NCI-H69 (cell line): ENCODE results near the gene IL3.

ENCODE experiments used
- DNase-seq: peaks from one replicate; lab custom pipeline; 2025; lab: John Stamatoyannopoulos, UW

The IL3 gene

DNA sequence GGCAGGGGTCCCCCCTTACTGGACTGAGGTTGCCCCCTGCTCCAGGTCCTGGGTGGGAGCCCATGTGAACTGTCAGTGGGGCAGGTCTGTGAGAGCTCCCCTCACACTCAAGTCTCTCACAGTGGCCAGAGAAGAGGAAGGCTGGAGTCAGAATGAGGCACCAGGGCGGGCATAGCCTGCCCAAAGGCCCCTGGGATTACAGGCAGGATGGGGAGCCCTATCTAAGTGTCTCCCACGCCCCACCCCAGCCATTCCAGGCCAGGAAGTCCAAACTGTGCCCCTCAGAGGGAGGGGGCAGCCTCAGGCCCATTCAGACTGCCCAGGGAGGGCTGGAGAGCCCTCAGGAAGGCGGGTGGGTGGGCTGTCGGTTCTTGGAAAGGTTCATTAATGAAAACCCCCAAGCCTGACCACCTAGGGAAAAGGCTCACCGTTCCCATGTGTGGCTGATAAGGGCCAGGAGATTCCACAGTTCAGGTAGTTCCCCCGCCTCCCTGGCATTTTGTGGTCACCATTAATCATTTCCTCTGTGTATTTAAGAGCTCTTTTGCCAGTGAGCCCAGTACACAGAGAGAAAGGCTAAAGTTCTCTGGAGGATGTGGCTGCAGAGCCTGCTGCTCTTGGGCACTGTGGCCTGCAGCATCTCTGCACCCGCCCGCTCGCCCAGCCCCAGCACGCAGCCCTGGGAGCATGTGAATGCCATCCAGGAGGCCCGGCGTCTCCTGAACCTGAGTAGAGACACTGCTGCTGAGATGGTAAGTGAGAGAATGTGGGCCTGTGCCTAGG is 13.0 kb downstream of the IL3 start, which contains the start of gene CSF2:
CSF2 (plus strand) TSS at position 559 of the 783 bp plus-strand sequence; CDS start at position 594, 35 bp downstream.
- peak; percentile 10 for DNase-seq

DNA sequence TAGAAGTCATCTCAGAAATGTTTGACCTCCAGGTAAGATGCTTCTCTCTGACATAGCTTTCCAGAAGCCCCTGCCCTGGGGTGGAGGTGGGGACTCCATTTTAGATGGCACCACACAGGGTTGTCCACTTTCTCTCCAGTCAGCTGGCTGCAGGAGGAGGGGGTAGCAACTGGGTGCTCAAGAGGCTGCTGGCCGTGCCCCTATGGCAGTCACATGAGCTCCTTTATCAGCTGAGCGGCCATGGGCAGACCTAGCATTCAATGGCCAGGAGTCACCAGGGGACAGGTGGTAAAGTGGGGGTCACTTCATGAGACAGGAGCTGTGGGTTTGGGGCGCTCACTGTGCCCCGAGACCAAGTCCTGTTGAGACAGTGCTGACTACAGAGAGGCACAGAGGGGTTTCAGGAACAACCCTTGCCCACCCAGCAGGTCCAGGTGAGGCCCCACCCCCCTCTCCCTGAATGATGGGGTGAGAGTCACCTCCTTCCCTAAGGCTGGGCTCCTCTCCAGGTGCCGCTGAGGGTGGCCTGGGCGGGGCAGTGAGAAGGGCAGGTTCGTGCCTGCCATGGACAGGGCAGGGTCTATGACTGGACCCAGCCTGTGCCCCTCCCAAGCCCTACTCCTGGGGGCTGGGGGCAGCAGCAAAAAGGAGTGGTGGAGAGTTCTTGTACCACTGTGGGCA is 13.8 kb downstream of the IL3 start:
- DNase-seq = no peak

DNA sequence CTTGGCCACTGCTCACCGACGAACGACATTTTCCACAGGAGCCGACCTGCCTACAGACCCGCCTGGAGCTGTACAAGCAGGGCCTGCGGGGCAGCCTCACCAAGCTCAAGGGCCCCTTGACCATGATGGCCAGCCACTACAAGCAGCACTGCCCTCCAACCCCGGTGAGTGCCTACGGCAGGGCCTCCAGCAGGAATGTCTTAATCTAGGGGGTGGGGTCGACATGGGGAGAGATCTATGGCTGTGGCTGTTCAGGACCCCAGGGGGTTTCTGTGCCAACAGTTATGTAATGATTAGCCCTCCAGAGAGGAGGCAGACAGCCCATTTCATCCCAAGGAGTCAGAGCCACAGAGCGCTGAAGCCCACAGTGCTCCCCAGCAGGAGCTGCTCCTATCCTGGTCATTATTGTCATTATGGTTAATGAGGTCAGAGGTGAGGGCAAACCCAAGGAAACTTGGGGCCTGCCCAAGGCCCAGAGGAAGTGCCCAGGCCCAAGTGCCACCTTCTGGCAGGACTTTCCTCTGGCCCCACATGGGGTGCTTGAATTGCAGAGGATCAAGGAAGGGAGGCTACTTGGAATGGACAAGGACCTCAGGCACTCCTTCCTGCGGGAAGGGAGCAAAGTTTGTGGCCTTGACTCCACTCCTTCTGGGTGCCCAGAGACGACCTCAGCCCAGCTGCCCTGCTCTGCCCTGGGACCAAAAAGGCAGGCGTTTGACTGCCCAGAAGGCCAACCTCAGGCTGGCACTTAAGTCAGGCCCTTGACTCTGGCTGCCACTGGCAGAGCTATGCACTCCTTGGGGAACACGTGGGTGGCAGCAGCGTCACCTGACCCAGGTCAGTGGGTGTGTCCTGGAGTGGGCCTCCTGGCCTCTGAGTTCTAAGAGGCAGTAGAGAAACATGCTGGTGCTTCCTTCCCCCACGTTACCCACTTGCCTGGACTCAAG is 14.6 kb downstream of the IL3 start:
- peak; percentile 28 for DNase-seq

DNA sequence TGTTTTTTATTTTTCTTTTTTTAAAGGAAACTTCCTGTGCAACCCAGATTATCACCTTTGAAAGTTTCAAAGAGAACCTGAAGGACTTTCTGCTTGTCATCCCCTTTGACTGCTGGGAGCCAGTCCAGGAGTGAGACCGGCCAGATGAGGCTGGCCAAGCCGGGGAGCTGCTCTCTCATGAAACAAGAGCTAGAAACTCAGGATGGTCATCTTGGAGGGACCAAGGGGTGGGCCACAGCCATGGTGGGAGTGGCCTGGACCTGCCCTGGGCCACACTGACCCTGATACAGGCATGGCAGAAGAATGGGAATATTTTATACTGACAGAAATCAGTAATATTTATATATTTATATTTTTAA is 15.2 kb downstream of the IL3 start:
- DNase-seq = no peak

DNA sequence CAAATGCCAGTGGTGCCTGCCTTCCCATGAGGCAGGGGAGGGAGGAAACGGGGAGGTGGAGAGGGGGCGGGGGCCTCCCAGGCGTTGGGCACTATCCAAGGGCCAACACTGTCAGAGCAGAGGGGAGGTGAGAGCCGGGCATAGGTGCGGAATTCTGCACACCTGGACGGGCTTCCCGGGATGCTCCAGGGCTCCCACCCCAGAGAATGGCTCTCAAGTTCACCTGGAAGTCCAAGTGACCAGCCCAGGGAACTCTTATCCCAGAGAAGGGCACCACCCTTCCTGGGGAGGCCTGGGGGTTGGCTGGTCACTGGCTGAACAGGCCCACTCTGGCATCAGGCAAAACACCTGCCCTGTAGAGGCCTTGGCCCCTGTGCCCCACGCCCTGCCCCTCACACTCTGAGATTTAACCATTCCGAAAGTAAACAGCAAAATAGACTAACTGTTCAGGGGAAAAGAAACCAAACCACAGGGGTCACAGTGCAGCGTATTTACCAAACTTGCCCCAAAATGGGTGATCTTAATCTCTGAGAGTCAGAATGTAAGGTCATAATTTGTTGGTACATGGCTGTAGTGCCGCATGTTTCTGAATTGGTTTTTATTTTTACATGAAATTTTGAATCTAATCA is 15.9 kb downstream of the IL3 start:
- DNase-seq = no peak

DNA sequence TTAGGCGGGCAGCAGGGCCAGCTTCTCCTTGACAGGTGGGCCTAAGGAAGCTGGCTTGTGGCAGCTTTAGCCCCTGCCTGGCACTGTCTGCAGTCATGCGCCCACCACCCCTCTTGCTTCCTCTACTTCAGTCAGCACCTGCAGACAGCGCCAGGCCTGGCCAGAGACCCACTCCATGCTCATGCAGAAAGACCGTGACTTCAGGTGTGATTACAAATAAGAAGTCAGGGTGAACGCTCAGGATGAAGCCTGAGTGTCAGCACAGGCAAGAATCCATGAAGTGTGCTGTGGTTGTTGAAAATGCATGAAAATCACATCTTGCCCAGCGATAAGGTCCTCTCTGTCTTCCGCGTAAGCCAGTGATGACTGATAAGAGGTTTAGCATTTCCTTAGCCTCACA is 16.5 kb downstream of the IL3 start:
- DNase-seq = no peak

DNA sequence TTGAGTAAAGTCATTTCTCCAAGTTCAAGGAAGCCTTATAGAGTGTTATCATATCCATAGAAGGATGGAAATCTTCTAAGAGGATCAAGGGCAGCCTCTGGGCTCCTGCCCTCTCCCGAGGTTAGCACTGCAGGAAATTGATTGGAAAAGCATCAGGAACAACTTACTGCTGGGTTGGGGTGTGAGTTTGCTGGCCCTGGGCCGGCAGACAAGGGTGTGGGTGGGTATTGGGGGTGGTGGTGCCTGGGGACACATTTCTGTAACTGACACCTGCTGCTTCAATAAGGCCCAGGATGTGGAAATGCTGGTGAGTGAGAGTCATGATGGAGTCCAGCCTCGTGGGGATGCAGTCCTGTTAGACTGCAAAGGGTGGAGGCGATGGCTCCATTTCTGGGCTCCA is 18.6 kb downstream of the IL3 start:
- DNase-seq = no peak

DNA sequence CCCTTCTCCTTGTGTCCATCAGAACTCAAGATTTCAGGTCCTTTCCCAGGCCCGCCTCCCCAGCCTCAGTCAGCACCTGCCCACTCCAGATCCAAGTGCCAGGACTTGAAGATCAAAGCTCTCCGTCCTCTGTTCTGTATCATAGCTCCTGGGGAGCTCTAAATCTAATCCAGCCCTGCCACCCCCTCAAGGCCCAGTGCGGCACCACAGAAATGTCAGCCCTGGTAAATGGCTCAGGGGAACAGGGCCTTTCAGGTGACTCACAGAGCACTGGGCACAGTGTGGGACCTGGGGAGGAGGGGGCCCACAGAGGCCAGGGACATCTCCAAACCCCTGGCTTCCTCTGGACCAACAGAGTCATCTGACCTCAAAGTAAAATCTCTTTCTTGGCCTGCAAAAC is 19.2 kb downstream of the IL3 start:
- DNase-seq = no peak

DNA sequence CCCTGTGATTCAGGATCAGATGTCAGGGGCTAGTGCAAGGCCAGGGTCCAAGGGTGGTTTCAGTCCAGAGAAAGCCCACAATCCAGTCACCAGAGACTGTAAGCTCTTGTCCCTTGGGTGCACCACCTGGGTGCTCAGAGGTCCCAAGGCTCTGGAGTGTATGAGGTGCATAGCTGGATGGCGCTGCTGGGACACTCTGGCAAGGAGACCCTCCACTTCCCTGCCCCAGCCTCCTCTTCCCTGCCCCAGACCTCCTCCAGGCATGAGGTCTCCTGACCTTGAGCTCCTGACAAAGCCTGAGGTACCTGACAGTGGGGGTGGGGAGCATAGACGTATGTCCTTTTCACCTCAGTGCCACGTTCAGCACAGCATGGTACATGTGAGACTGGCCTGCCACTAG is 20.1 kb downstream of the IL3 start:
- no peak for DNase-seq

DNA sequence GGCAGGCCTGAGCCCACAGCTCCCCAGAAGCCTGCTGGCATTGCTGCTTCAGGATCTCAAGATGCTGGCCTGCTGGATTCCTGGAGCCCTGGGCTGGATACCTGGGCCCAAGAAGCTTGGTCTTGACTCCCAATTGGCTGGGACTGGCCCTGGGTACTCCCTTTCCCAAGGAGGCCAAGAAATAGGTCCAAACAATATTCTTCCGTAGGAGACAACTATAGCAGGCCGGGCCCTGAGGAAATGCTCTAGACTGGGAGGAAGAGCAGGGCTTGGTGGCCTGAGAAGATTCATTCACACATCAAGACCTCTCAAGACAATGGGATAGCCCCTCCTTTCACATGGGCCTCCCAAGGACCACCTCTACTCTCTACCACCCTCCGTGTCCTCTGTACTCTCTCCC is 21.0 kb downstream of the IL3 start:
- DNase-seq = no peak

DNA sequence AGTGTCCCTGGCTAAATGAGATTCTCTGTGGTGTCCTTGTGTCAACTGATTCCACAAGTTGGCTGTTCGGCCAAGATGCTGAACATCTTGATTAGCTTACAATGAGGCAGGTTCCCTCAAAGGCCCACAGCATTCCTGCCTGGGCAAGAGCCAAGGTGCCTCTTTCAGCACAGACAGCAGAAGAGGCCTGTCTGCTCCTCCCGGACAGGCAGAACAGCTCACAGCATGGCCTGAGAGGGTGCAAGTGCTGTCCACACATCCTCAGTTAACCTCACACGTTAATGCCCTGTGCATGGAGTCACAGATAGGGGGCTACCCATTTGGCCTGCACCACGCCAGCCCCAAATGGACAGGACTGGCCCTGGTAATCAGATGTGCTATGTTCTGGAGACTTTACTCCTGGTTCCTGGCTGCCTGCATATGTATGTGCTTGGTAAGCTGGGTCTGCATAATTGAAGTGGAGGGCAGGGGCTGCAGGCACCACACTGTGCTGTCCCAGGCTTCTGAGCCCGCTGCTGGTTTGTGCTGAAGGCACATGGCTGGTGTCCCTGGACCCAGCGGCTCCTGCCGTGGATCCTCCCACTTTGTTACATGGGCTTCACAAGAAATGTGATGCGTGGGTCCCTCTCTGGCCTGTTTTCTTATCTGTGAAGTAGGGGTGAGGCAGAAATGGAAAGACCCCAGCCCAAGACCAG is 22.0 kb downstream of the IL3 start:
- no peak for DNase-seq

DNA sequence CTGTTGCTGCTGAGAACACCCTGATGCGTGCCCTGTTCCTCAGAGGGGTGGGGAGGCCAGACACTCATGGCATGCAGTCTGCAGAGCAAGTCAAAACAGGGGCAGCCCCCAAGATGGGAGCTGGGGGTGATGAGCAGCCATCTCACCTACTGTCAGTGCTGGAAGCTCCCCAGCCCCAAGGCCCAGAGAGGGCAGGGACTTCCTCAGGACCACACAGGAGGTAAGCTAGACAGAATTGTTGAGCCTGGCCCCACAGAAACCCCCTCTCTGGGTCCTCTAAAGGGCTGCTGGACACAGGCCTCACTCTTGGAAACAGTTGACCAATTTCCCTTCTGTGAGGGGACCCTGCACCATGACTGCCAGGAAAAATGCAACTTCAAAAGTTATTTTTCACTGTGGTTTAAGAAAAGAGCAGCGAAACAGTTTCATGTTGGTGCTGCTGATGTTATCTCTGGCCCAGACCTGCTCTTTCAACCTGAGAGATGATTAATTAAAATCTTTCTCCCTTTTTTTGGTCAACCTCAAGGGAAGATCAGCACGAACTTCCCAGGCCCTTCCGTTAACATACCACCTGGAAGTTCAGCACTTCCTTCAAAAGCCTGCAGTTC is 22.7 kb downstream of the IL3 start:
- DNase-seq = no peak

DNA sequence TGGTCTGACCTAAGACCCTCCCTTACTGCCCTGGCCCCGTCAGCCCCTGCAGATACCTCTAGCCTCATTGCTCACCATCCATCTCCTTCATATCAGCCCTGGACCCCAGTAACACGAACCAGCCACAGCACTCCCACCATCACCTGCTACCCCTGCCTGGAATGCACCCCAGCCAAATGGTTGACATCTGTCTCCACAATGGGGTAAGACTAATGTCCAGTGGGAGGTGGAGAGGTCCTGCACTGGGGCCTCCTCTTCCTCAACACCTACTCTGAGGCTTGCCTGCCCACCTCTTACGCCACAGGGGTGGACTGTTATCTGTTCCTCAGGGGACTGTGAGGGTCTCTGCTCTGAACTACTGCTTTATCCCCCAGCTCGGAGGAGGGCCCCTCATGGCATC is 25.2 kb downstream of the IL3 start:
- DNase-seq = no peak

DNA sequence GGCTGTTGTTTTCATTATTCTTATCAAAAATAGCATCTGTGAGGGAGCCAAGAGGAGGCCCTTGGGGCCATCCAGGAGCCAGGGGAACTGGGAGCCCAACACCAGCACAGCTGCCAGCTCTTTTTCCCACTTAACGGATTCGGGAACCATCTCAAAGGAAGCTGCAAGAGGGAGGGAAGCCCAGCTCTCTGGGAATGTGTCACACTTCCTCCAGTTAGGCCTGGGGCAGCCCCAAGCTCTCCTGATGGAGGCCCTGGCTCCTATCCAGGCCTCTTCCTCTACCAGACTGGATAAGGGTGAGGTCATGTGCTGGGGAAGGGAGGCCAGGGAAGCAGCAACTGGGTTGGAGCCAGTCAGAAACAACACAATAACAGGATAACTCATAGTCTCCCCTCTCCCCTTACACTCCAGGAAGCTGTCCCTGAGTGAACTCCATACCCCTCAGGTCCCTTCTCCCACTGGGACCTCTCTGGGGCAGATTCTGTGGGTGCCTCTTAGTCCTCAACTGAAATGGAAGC is 25.9 kb downstream of the IL3 start:
- DNase-seq = peak; percentile 89

DNA sequence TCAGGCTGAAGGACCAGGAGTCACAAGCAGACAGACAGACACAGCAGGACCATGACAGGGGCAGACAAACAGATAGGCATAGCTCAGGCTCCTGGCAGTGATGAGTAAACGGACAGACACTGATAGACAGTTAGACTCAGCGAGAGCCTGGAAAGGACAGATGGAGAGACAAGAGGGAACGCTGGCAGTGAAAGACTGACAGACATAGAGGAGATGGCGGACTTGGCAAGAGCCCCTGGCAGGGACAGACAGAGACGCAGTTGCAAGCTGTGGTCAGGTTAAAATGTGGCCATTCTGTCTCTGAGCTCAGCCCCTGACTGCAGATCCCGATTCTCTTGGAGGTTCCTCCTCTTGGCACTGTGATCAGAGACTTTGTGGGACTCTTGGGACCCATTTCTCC is 26.7 kb downstream of the IL3 start:
- DNase-seq = peak; percentile 73

DNA sequence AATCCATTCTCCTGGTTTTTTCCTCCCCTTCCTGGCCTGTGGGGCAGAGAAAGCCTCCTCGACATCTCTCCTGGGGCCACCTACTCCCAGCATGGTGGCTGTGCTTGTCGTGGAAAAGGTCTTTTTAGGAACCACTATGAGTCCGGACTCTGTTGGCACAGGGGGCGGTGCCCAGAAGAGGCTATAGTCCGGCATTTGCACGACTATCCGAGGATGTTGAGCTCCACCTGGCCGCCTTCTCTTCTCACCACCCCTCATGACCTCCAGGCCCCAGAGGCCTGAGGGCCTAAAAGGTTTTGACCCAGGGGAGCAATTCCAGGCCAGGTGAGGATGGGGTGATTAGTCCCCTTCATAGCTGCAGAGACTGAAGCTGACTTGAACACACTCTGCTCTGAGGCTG is 27.2 kb downstream of the IL3 start:
- DNase-seq = no peak

DNA sequence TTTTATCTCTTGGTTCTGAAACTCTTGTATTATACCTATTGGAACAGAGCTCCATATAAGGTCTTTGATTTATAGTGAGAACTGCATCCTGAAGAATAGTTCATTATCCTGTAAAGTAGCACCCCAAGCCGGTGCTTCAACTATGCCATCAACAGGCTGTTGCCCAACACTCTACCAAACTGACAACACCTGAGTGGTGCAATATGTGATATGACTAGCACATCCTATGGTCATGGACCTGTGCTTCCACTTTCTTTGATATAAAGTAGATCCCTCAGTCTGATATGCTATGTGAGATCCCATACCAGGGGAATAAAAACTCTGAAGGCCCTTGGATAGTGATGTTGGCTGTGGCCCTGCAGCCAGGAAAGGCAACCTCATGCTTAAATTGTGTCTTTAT is 28.9 kb downstream of the IL3 start:
- no peak for DNase-seq

DNA sequence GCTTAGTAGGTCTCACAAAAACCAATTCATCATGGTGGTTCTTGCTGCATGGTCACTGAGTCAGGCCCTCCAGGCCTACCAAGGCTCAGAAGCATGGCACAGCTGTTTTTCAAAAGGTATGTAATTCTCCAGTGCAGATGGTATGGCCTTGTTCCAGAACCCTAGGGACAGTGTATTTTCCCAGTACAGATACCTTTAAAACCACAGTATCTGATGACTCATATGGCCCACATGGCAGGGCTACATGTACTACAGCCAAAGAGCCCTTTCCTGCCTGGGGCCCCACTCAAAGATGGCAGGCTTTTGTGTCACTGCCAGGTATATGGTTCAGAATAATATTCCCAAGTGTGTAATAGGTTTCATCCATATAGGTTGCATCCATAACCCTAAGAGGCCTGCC is 29.7 kb downstream of the IL3 start:
- peak; percentile 92 for DNase-seq

DNA sequence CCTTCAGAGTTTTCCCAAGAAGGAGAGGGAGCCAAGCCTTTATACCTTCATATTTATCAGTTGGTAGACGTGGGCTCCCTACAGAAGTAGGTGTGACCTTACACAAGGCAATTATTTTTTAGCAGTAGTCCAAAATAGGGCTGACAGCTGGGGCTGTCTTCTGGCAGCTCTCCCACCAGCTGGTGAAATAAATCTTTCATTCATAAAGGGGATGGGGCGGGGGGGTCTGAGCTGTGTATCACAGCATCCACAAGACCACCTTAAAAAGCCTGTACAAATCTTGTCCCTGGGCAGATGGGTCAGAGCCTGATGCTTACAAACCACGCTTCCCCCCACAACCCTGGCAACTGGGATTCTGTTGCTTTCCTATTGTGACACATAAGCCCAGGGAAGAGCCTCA is 32.8 kb downstream of the IL3 start:
- peak; percentile 78 for DNase-seq

DNA sequence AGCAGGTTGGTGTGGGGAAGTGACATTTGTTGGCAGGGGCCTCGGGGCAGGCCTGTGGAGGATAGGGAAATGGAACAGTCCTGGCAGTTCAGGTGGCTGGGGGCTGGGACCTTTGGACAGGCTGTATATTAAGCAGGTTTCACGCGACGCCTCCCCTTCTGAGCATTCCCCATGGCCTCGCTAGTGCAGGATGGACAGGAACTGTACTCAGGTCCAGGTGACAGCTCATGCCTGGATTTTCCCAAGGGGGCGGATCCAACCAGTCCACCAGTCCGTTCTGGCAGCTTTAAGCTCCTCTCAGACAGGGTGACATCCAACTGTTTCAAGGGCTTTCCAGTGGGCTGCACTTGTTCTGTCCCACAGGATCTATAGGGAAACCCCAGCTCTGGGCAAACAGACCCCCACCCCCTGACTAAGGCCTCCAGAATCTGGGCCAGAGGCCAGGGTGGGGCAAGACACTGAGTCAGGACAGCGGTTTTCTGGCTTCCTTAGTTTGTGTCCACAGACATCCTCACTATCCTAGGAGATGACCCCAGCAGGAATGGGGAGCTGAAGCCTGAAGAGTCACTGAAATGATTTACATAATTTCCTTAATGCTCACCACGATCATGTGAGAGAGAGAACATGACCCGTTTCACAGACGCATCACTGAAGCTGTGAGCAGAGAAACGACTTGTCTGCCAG is 34.1 kb downstream of the IL3 start:
- peak; percentile 33 for DNase-seq
